Peyer's patch (tissue), 4 donors: ENCODE measurements around the gene HSD17B14. TPM values are rescaled to one million over a fixed set of nuclear protein-coding genes. Genes with fewer than 3 reads are reported as not detected.

ENCODE experiments used
- DNase-seq, 3 donors: peaks; one replicate each; pipeline ENCODE4 v3.0.0-alpha.2; 2017 to 2019
- H3K27ac ChIP-seq, 4 donors: fragments of 200-600 bp; sonication (generic); one replicate each; pipeline ENCODE4 v1.5.1; 2016 to 2019
- H3K27me3 ChIP-seq, 2 donors: fragments of 200-600 bp; sonication (generic); one replicate each; pipeline ENCODE4 v1.5.1; 2019
- H3K36me3 ChIP-seq, 3 donors: fragments of 200-600 bp; sonication (generic); one replicate each; pipeline ENCODE4 v1.5.1; 2016 to 2019
- H3K4me1 ChIP-seq, 4 donors: fragments of 200-600 bp; sonication (generic); one replicate each; pipeline ENCODE4 v1.5.1; 2016 to 2019
- H3K4me3 ChIP-seq, 4 donors: fragments of 200-600 bp; sonication (generic); 1 replicate in 3 of 4; 2 replicates in 1 of 4; pipeline ENCODE4 v1.5.1; 2016 to 2019; ENCODE audit warnings: mild to moderate bottlenecking in 1 of 4
- H3K9me3 ChIP-seq, 4 donors: fragments of 200-600 bp; sonication (generic); one replicate each; pipeline ENCODE4 v1.5.1; 2016 to 2019; ENCODE audit warnings: mild to moderate bottlenecking in 1 of 4
- POLR2A ChIP-seq, 2 donors: fragments of 450-650 bp; IDR thresholded peaks; one replicate each; pipeline ENCODE4 v1.5.1; 2017; ENCODE audit warnings: antibody characterized with exemption in 2 of 2, mild to moderate bottlenecking in 2 of 2, moderate library complexity in 2 of 2
- total RNA-seq, 4 donors: library from RNA; depleted of rRNA; stranded (reverse); fragments of >200 nt; gene quantifications; one replicate each; pipeline ENCODE4 v1.1.0, GENCODE V29; 2016
- TF ChIP-seq, protein P1 (sequence below), 6 experiments: fragments of 450-650 bp in 4 of 6; fragments of 200-600 bp in 2 of 6; sonication (generic) in 1 of 6; IDR thresholded peaks; one replicate each; pipeline ENCODE4 v1.5.1; 2017 to 2019; ENCODE audit warnings: antibody characterized with exemption in 6 of 6, mild to moderate bottlenecking in 3 of 6, moderate library complexity in 1 of 6

HSD17B14 gene
- total RNA-seq, 4 donors from 2014 or later, result 2.0 to 8.8 (median 2.8) TPM; not detected in 1

DNA sequence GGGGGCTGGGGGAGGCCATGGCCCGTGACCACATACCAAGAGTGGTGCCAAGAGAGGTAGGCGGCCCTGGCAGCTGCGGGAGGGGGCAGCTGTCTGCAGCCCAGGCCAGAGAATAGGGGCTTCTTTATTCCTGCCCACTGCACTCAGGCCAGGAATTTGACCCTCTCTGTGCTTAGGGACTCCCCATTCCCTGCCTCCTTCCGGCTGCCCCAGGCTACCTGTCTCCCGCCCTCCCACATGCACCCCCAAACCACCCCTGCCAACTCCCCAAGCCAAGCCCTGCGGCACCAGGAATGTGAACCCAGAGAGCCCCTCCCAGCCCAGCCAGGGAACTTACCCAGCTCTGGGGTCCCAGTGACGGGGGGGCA lies 31.4 kb upstream of the HSD17B14 start:
- no peaks in the 10 kb centered on the region for H3K9me3 ChIP-seq
- H3K27ac ChIP-seq, result peak overlapping the region; percentile 25 to 77 (median 57)
- H3K36me3 ChIP-seq, result no peaks in the 10 kb centered on the region
- no peaks in the 10 kb centered on the region for H3K27me3 ChIP-seq
- TF ChIP-seq POLR2A (IDR thresholded peaks at IDR 0.05), result no peak
- TF ChIP-seq, protein P1, sequence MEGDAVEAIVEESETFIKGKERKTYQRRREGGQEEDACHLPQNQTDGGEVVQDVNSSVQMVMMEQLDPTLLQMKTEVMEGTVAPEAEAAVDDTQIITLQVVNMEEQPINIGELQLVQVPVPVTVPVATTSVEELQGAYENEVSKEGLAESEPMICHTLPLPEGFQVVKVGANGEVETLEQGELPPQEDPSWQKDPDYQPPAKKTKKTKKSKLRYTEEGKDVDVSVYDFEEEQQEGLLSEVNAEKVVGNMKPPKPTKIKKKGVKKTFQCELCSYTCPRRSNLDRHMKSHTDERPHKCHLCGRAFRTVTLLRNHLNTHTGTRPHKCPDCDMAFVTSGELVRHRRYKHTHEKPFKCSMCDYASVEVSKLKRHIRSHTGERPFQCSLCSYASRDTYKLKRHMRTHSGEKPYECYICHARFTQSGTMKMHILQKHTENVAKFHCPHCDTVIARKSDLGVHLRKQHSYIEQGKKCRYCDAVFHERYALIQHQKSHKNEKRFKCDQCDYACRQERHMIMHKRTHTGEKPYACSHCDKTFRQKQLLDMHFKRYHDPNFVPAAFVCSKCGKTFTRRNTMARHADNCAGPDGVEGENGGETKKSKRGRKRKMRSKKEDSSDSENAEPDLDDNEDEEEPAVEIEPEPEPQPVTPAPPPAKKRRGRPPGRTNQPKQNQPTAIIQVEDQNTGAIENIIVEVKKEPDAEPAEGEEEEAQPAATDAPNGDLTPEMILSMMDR (IDR thresholded peaks at IDR 0.05), result no peak
- H3K4me1 ChIP-seq, result peaks cover 0 to 23% (median 0%) of the 10 kb centered on the region in 4 donors
- H3K4me3 ChIP-seq, result peak overlapping the region in 2 of 4 donors; percentile 29 to 35
- no peak for DNase-seq

DNA sequence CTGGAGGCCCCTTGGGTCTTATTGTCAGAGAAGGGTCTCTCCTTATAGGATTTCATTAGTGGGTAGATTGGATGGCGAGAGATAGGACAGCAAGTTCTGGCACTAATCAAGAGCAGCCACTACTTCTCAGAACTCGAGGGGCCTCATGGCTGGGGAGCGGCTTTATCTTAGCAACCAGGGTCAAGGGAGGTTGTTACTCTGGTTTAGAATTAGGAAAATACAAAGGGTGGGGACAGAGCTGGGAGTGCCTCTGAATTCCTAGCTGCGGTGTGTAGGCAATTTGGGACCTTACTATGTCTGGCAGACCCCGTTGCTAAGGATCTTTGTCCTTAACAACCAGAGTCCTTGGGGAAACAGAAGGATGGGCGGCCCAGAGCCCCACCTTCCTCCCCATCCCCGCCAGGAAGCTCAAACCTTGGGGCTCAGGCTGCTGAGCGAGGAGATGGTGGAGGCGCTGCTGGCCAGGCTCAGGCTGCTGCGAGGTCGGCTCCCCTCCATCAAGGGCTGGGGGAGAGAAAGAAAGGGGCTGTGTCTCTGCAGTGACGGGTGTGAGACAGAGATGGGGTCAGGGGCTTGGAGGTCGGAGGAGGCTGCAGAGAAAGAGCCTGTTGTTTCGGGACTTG lies 30.9 kb upstream of the HSD17B14 start:
- no peak for TF ChIP-seq POLR2A (IDR thresholded peaks at IDR 0.05)
- TF ChIP-seq, protein P1 (IDR thresholded peaks at IDR 0.05), result no peak
- H3K27ac ChIP-seq, result peak overlapping the region; percentile 25 to 77 (median 57)
- peak overlapping the region in 2 of 4 donors; percentile 29 to 35 for H3K4me3 ChIP-seq
- no peak for DNase-seq
- peaks cover 0 to 23% (median 0%) of the 10 kb centered on the region in 4 donors for H3K4me1 ChIP-seq
- no peaks in the 10 kb centered on the region for H3K9me3 ChIP-seq
- H3K27me3 ChIP-seq, result no peaks in the 10 kb centered on the region
- no peaks in the 10 kb centered on the region for H3K36me3 ChIP-seq

DNA sequence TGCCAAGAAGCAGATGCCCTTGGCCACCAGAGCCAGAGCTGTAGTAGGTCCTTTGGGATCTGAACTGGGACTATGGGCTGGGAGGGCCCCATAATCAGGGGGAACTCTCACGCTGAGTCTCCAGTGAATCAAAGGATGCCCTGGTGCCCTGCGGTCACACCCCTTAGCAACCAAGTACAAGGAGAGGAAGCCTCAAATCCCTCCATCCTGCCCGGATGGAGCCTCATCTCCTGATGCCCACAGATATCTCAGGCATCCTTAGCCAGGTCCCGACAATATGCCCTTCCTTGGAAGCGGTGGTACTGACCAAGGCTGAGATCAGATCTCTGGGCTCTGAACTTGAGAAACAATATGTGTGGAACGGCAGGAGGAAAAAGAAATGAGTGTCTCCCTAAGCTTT lies 30.4 kb upstream of the HSD17B14 start:
- peaks cover 0 to 23% (median 0%) of the 10 kb centered on the region in 4 donors for H3K4me1 ChIP-seq
- no peaks in the 10 kb centered on the region for H3K27me3 ChIP-seq
- no peak overlapping the region for H3K4me3 ChIP-seq
- H3K9me3 ChIP-seq, result no peaks in the 10 kb centered on the region
- DNase-seq, result no peak
- H3K27ac ChIP-seq, result no peak overlapping the region
- no peaks in the 10 kb centered on the region for H3K36me3 ChIP-seq
- no peak for TF ChIP-seq POLR2A (IDR thresholded peaks at IDR 0.05)

DNA sequence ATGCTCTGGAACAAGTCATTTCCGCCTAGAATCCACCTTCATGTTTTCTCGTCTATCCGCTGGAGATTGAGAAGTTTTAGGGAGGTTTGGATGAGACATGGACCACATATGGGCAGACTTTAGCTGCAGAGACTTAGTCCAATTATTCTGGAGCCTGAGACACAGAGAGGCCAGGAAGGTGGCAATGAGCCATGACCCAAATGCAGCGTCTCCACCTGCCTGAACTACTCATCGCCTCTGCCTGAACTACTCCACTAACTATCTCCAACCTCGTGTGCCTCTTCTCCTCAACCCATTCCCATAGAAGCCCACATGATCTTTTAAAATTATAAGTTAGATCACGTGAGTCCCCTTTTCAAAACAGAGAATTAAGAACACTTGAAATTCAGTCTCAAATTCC lies 26.5 kb upstream of the HSD17B14 start:
- peaks cover 0 to 16% (median 0%) of the 10 kb centered on the region in 4 donors for H3K4me1 ChIP-seq
- no peaks in the 10 kb centered on the region for H3K36me3 ChIP-seq
- DNase-seq, result no peak
- H3K4me3 ChIP-seq, result no peak overlapping the region
- no peaks in the 10 kb centered on the region for H3K27me3 ChIP-seq
- H3K9me3 ChIP-seq, result no peaks in the 10 kb centered on the region
- H3K27ac ChIP-seq, result no peak overlapping the region
- TF ChIP-seq, protein P1 (IDR thresholded peaks at IDR 0.05), result no peak
- no peak for TF ChIP-seq POLR2A (IDR thresholded peaks at IDR 0.05)

DNA sequence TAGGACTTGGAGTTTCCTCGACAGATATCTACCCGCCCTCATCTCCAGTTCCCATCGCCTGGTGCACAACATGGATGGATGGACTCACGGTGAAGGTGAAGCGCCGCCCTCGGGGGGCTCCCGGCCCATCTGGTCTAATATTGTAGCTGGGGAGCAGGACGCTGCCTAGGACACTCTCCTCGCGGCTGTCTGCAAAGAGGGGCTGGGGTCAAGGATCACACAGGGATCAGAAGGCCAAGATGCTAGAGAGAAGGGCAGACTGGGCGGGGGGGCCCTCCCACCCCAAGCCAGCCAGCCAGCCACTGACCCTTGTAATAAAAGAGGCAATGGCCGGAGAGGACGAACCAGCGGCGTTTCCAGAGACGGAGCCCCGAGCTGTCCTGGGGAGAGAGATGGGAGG lies 25.0 kb upstream of the HSD17B14 start:
- H3K4me3 ChIP-seq, result no peak overlapping the region
- no peaks in the 10 kb centered on the region for H3K9me3 ChIP-seq
- H3K27ac ChIP-seq, result no peak overlapping the region
- H3K27me3 ChIP-seq, result no peaks in the 10 kb centered on the region
- TF ChIP-seq, protein P1 (IDR thresholded peaks at IDR 0.05), result no peak
- no peak for TF ChIP-seq POLR2A (IDR thresholded peaks at IDR 0.05)
- no peaks in the 10 kb centered on the region for H3K36me3 ChIP-seq
- peaks cover 0 to under 1% (median 0%) of the 10 kb centered on the region in 4 donors for H3K4me1 ChIP-seq
- DNase-seq, result no peak

DNA sequence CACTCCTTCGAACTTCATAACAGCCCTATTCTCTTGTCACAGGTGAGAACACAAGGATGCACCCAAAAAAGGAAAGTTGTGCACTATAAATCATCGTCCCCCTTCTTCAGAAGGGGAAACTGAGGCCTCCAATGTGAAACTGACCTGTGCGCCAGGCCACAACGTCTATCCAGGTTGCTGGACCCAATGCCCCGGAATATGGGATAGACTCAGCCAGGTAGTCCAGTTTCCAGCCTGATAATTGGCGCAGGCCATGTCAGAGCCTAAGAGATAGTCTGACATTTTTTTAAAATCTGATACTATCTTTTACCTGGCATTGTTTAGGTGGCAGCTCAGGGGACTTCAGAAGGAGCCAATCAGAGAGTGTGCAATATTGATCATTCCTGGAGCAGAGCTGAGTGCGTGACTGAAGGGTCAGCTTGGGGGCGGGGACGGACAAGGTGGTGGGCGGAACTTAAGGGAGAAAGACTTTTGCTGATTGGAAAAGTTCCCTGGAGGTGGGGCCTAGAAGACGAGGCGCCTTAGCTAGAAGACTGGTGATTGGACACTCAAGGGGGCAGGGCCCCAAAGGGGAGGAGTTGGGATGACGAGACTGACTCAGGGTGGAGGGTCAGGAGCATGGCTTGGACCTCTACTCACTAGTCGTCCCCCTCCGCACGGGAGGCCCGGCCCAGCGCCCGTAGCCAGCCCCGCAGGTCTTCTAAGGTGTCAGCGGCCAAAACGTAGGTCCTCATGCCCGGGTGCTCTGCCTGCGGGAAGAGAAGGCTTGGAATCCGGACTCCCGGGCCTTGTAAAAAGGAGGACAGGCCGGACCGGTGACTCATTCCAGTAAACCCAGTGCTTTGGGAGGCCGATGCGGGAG lies 23.7 kb upstream of the HSD17B14 start:
- Histone ChIP-seq H3K36me3 (no peaks in the 10 kb centered on the region), H3K9me3 (no peaks in the 10 kb centered on the region), H3K27me3 (no peaks in the 10 kb centered on the region), H3K4me1 (no peaks in the 10 kb centered on the region), H3K4me3 (peak overlapping the region in 2 of 4 donors; percentile 25 to 39), H3K27ac (peak overlapping the region in 1 of 4 donors; percentile 49)
- TF ChIP-seq, protein P1 (IDR thresholded peaks at IDR 0.05), result no peak
- TF ChIP-seq POLR2A (IDR thresholded peaks at IDR 0.05), result no peak
- DNase-seq, result no peak
